Ovary (tissue), 9 donors: ENCODE results near the gene ARPC4. TPM values are rescaled to one million over a fixed set of nuclear protein-coding genes. Genes with fewer than 3 reads are reported as not detected.

Experiments
- DNase-seq, 5 donors: peaks; one replicate each; pipeline ENCODE4 v3.0.0-alpha.2; 2019 to 2020
- H3K27ac ChIP-seq, 2 donors: fragments of 200-600 bp; one replicate each; pipeline versions ENCODE4 v1.5.1 to v1.8.0; 2019 to 2022
- H3K27me3 ChIP-seq: fragments of 200-600 bp; one replicate; pipeline ENCODE4 v1.8.0; 2022
- H3K36me3 ChIP-seq: fragments of 200-600 bp; sonication (generic); one replicate; pipeline ENCODE4 v1.5.1; 2019
- H3K4me1 ChIP-seq: one replicate; pipeline ENCODE4 v1.8.1; 2013; ENCODE audit warnings: mild to moderate bottlenecking, moderate library complexity; ENCODE audit not compliant: insufficient read depth
- H3K4me3 ChIP-seq: fragments of 200-600 bp; sonication (generic); one replicate; pipeline ENCODE4 v1.5.1; 2017
- H3K9me3 ChIP-seq, 2 donors: fragments of 200-600 bp in 1 of 2; sonication (generic) in 1 of 2; one replicate each; pipeline versions ENCODE4 v1.5.1 to v1.8.1; 2013 to 2019; ENCODE audit warnings: mild to moderate bottlenecking in 1 of 2, moderate library complexity in 1 of 2
- EP300 ChIP-seq: sonication (generic); formaldehyde crosslinking; IDR thresholded peaks from one replicate; pipeline ENCODE4 v1.6.1; 2017; ENCODE audit warnings: antibody characterized with exemption
- POLR2A ChIP-seq: fragments of 450-650 bp; IDR thresholded peaks from one replicate; pipeline ENCODE4 v1.6.1; 2017; ENCODE audit warnings: antibody characterized with exemption, mild to moderate bottlenecking, moderate library complexity
- WGBS, 3 donors: extraction: QIAGEN DNeasy Blood & Tissue Kit in 1 of 3; methylation state at CpG; one replicate each; pipeline versions ENCODE4 v1.1.5 to v1.1.7; 2013 to 2017; 5-methylcytosine and 5-hydroxymethylcytosine counted together
- intact Hi-C, 4 donors: fragments of 100-400 bp; cut with DNase I; formaldehyde crosslinking; loops; one replicate each; pipeline versions ENCODE4 v1.11.0 to v1.15.1; 2022 to 2023
- polyA plus RNA-seq, 2 donors: library from polyadenylated mRNA; stranded (reverse); fragments of 200-250 nt in 1 of 2; fragments of 350-450 nt in 1 of 2; fragmentation: Illumina TruSeq in 1 of 2; extraction: RNeasy Lipid Tissue Mini Kit (QIAGEN cat#74804) in 1 of 2; gene quantifications; one replicate each; pipeline ENCODE4 v1.2.3, GENCODE V29; 2013 to 2014
- total RNA-seq, 7 donors: library from RNA; depleted of rRNA in 2 of 7; stranded (reverse); fragments of >200 nt in 2 of 7; fragmentation: NEBNext Ultra II Directional in 3 of 7; extraction: Animal tissue kit (Norgen Biotek cat#: 25700) in 3 of 7; gene quantifications; one replicate each; pipeline versions ENCODE4 v1.1.0 to v1.2.4, GENCODE V29; 2016 to 2023
- TF ChIP-seq, protein P1 (sequence below), 3 donors: fragments of 450-650 bp in 2 of 3; fragments of 200-600 bp in 1 of 3; IDR thresholded peaks; one replicate each; pipeline versions ENCODE4 v1.5.1 to v1.8.0; 2016 to 2022; ENCODE audit warnings: antibody characterized with exemption in 3 of 3, mild to moderate bottlenecking in 1 of 3
- donor health status: DM: no; HTN: no; CAD: no; lungs with moderate emphysema.
- donor health status: DM: no; HTN: no; CAD: no.
- donor health status: Bipolar disorder and iron deficiency.
- donor health status: DM: yes; HTN: yes; CAD: no.
- donor health status: DM: no; HTN: no; CAD: no.
- donor health status: DM: yes; HTN: yes; CAD: no.

ARPC4 gene
- total and polyA plus RNA-seq, 9 donors = 58.3 to 189 (median 85.1) TPM

DNA sequence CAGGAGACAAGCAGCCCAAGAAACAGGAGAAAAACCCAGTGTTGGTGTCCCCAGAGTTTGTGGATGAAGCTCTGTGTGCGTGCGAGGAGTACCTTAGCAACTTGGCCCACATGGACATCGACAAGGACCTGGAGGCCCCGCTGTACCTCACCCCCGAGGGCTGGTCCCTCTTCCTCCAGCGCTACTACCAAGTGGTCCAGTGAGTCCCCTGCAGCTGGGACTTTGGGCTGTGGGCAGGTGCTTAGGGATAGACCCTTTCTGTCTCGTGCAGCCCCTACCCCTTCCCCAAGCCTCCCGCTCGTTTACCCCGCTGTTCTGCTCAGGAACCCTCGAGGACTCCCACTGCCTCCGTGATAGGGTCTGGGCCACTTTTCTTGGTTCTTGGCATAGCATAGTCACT is 27.7 kb downstream of the ARPC4 start:
- H3K27ac ChIP-seq = no peak overlapping the region
- DNase-seq = no peak
- TF ChIP-seq POLR2A = no peak
- TF ChIP-seq, protein P1, sequence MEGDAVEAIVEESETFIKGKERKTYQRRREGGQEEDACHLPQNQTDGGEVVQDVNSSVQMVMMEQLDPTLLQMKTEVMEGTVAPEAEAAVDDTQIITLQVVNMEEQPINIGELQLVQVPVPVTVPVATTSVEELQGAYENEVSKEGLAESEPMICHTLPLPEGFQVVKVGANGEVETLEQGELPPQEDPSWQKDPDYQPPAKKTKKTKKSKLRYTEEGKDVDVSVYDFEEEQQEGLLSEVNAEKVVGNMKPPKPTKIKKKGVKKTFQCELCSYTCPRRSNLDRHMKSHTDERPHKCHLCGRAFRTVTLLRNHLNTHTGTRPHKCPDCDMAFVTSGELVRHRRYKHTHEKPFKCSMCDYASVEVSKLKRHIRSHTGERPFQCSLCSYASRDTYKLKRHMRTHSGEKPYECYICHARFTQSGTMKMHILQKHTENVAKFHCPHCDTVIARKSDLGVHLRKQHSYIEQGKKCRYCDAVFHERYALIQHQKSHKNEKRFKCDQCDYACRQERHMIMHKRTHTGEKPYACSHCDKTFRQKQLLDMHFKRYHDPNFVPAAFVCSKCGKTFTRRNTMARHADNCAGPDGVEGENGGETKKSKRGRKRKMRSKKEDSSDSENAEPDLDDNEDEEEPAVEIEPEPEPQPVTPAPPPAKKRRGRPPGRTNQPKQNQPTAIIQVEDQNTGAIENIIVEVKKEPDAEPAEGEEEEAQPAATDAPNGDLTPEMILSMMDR (IDR thresholded peaks at IDR 0.05) = no peak
- no peak for TF ChIP-seq EP300
- H3K36me3 ChIP-seq = no peaks in the 10 kb centered on the region
- no peaks in the 10 kb centered on the region for H3K9me3 ChIP-seq
- H3K4me3 ChIP-seq = no peak overlapping the region
- 86 to 94% (median 89%) methylated on average over 12 of the region's 12 CpGs for WGBS, 3 donors
- intact Hi-C loops = no loop called here
- H3K27me3 ChIP-seq = no peaks in the 10 kb centered on the region
- H3K4me1 ChIP-seq = no peaks in the 10 kb centered on the region

DNA sequence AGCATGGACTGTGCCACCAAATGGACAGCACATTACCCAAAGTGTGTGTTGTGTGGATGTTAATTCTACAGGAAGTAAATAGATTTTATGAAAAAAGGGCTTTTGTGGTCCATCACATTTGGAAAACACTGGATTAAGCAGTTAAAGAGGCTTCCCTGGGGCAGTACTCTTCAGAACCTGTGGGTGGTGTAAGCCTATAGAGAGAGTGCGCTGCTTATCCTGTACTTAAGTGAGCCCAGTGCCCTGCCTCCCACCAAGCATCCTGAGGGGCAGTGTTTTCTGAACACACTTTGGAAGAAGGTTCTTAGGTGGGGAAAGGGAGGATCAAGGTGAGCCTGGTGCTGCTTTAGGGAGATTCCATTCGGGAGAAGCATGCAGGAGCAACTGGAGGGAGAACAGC is 28.1 kb downstream of the ARPC4 start:
- no peak for TF ChIP-seq EP300
- TF ChIP-seq POLR2A = no peak
- 60 to 78% (median 74%) methylated on average over 2 of the region's 2 CpGs for WGBS, 3 donors
- Histone ChIP-seq H3K4me1 (no peaks in the 10 kb centered on the region), H3K9me3 (no peaks in the 10 kb centered on the region), H3K36me3 (no peaks in the 10 kb centered on the region), H3K4me3 (no peak overlapping the region), H3K27ac (no peak overlapping the region), H3K27me3 (no peaks in the 10 kb centered on the region)
- intact Hi-C loops = no loop called here
- no peak for DNase-seq

- Histone ChIP-seq H3K27me3 (no peaks in the 10 kb centered on the region), H3K9me3 (no peaks in the 10 kb centered on the region), H3K4me1 (no peaks in the 10 kb centered on the region), H3K4me3 (no peak overlapping the region), H3K36me3 (no peaks in the 10 kb centered on the region), H3K27ac (no peak overlapping the region)
- TF ChIP-seq POLR2A (no peak), EP300 (no peak)
- TF ChIP-seq, protein P1 (IDR thresholded peaks at IDR 0.05) = no peak
- intact Hi-C loops = no loop called here
- WGBS, 3 donors = 55 to 75% (median 58%) methylated on average over 9 to 14 of the region's 14 CpGs
- DNase-seq = no peak
These were observed 32.7 kb downstream of the ARPC4 start for GRCh38 chr3:9825451-9826040.

DNA sequence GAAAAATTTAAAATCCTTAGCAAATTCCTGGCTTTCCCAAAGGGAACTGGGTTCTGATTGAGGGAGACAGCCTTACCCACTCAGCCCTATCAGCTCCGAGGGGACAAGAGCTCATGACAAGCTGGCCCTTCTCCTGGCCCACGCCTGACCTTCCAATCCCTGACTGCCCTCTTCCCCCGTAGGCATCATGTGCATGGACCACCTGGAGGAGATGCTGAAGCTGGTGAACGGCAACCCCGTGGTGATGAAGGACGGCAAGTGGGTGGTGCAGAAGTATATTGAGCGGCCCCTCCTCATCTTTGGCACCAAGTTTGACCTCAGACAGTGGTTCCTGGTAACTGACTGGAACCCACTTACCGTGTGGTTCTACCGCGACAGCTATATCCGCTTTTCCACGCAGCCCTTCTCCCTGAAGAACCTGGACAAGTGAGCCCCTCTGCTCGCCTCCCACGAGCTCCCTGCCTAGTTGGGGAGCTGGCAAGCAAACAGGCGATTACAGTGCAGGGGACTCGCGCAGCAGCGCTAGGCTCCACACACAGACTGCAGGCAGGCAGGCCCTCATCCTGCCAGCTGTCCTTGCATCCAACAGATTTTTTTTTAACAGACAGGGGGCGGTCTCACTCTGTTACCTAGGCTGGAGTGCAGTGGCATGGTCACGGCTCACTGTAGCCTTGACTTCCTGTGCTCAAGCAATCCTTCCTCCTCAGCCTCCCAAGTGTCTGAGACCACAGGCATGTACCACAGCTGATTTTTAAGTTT is 34.1 kb downstream of the ARPC4 start:
- 71 to 82% (median 75%) methylated on average over 20 of the region's 20 CpGs for WGBS, 3 donors

More for the DNA sequence above, 34.1 kb downstream of the ARPC4 start:
- Histone ChIP-seq H3K9me3 (no peaks in the 10 kb centered on the region), H3K27ac (no peak overlapping the region), H3K4me1 (no peaks in the 10 kb centered on the region), H3K4me3 (no peak overlapping the region), H3K36me3 (no peaks in the 10 kb centered on the region), H3K27me3 (no peaks in the 10 kb centered on the region)
- TF ChIP-seq POLR2A (no peak), EP300 (no peak)
- TF ChIP-seq, protein P1 (IDR thresholded peaks at IDR 0.05) = no peak
- intact Hi-C loops = no loop called here
- DNase-seq = no peak
